GM23248 (cell line): ENCODE results near the gene TNRC6C. TPM values are rescaled to one million over a fixed set of nuclear protein-coding genes. Genes with fewer than 3 reads are reported as not detected.
A peak's percentile ranks its signal among the peaks of the same experiment; 100 is the strongest.

Source experiments
- DNase-seq: peaks from one replicate; pipeline ENCODE4 v3.0.0-alpha.2; 2015
- H2AFZ ChIP-seq: fragments of 200-600 bp; sonication (generic); 2 replicates; pipeline ENCODE4 v1.6.1; 2016; ENCODE audit warnings: antibody characterized with exemption
- H3F3A ChIP-seq: fragments of 200-600 bp; sonication (generic); 2 replicates; pipeline ENCODE4 v1.6.1; 2016; ENCODE audit warnings: mild to moderate bottlenecking, antibody characterized with exemption, mixed run types; ENCODE audit not compliant: insufficient read depth
- H3K27ac ChIP-seq: fragments of 200-600 bp; sonication (generic); 2 replicates; pipeline ENCODE4 v1.5.1; 2016; ENCODE audit warnings: mild to moderate bottlenecking
- H3K27me3 ChIP-seq: fragments of 200-600 bp; sonication (generic); replicated peaks from 2 replicates; pipeline ENCODE4 v1.6.1; 2016; ENCODE audit warnings: mild to moderate bottlenecking; ENCODE audit not compliant: insufficient read depth
- H3K36me3 ChIP-seq: fragments of 200-600 bp; sonication (generic); 2 replicates; pipeline ENCODE4 v1.6.1; 2016; ENCODE audit warnings: low read depth, mild to moderate bottlenecking
- H3K4me1 ChIP-seq: fragments of 200-600 bp; sonication (generic); 2 replicates; pipeline ENCODE4 v1.6.1; 2016; ENCODE audit warnings: mild to moderate bottlenecking; ENCODE audit not compliant: insufficient read depth
- H3K4me2 ChIP-seq: fragments of 200-600 bp; sonication (generic); one replicate; pipeline ENCODE4 v1.6.1; 2016; ENCODE audit warnings: mild to moderate bottlenecking; ENCODE audit not compliant: unreplicated experiment
- H3K4me3 ChIP-seq: fragments of 200-600 bp; sonication (generic); 2 replicates; pipeline ENCODE4 v1.5.1; 2016; ENCODE audit warnings: mild to moderate bottlenecking
- H3K79me2 ChIP-seq: fragments of 200-600 bp; sonication (generic); 2 replicates; pipeline ENCODE4 v1.6.1; 2016; ENCODE audit warnings: mild to moderate bottlenecking; ENCODE audit not compliant: insufficient read depth
- H3K9ac ChIP-seq: fragments of 200-600 bp; sonication (generic); 2 replicates; pipeline ENCODE4 v1.6.1; 2016; ENCODE audit warnings: mild to moderate bottlenecking
- H3K9me2 ChIP-seq: fragments of 200-600 bp; sonication (generic); 2 replicates; pipeline ENCODE4 v1.6.1; 2016; ENCODE audit warnings: mixed run types, mild to moderate bottlenecking, moderate library complexity; ENCODE audit not compliant: insufficient read depth
- H3K9me3 ChIP-seq: fragments of 200-600 bp; sonication (generic); one replicate; pipeline ENCODE4 v1.6.1; 2017; ENCODE audit warnings: low read depth
- H4K20me1 ChIP-seq: fragments of 200-600 bp; sonication (generic); 2 replicates; pipeline ENCODE4 v1.6.0; 2016; ENCODE audit not compliant: insufficient read depth
- EZH2 ChIP-seq: fragments of 200-600 bp; sonication (generic); IDR thresholded peaks from 2 replicates; pipeline ENCODE4 v1.6.1; 2018; ENCODE audit warnings: antibody characterized with exemption, mild to moderate bottlenecking; ENCODE audit not compliant: insufficient read depth, poor library complexity, severe bottlenecking
- EZH2phosphoT487 ChIP-seq: fragments of 200-600 bp; sonication (generic); IDR thresholded peaks from 2 replicates; pipeline ENCODE4 v1.6.1; 2018; ENCODE audit warnings: antibody characterized with exemption, moderate library complexity, mild to moderate bottlenecking, low read depth; ENCODE audit not compliant: insufficient read depth
- WGBS, 2 experiments: methylation state at CpG; one replicate each; pipeline ENCODE4 v1.1.6; 2015 to 2017; ENCODE audit warnings: low lambda C conversion rate in 2 of 2, low coverage in 1 of 2; ENCODE audit errors: missing lambda C conversion rate in 2 of 2; 5-methylcytosine and 5-hydroxymethylcytosine counted together
- in situ Hi-C: fragments of 300-500 bp; cut with MboI; formaldehyde crosslinking; loops from 2 replicates; pipeline ENCODE4 v1.15.0; 2020
- polyA plus RNA-seq: library from polyadenylated mRNA; unstranded; fragments of >200 nt; fragmentation: Nextera tagmentation; extraction: Ambion mirVana; gene quantifications from 2 replicates; pipeline ENCODE4 v1.2.1, GENCODE V29; 2016
- total RNA-seq: library from RNA; depleted of rRNA; stranded (reverse); fragments of >200 nt; shearing (Covaris generic); gene quantifications from 2 replicates; pipeline ENCODE4 v1.2.3, GENCODE V29; 2014

Gene TNRC6C
- total and polyA plus RNA-seq, 2 experiments from 2014 or later: 2.3 TPM

DNA sequence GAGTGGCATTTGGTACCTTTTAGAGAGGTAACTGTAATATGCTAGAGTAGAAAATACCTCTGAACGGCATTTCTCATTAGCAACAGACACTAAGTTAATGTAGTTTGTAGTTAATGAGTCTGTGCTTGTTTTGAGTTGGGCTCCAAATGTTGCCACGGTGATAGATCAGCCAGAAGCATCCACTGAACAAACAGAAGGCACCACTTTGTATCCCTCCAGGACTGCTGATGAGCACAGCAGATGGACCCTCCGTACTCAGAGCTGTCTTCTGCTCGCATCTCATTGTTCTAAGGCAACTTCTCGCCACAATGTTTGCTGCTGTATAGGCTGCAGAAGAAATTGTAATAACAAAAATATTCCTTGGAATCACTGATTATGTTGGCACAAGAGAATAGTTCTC lies 56.1 kb downstream of the TNRC6C start:
- H3K4me2 ChIP-seq: no peak overlapping the region
- H3K27ac ChIP-seq: no peak overlapping the region
- no peaks in the 10 kb centered on the region for H3K9me3 ChIP-seq
- no peaks in the 10 kb centered on the region for H3K79me2 ChIP-seq
- 77 to 81% methylated on average over 5 of the region's 5 CpGs for WGBS, 2 experiments
- no peak for TF ChIP-seq EZH2
- no peak for TF ChIP-seq EZH2phosphoT487
- in situ Hi-C loops: loop anchor here (10.0 kb wide), 1 partner anchor 470 kb away; no protein-coding TSS in a partner anchor
- no peaks in the 10 kb centered on the region for H3K36me3 ChIP-seq
- H3K4me3 ChIP-seq: no peak overlapping the region
- no peaks in the 10 kb centered on the region for H4K20me1 ChIP-seq
- no peak for DNase-seq
- H2AFZ ChIP-seq: no peak overlapping the region
- no peaks in the 10 kb centered on the region for H3K4me1 ChIP-seq
- H3K27me3 ChIP-seq: no peaks in the 10 kb centered on the region
- no peaks in the 10 kb centered on the region for H3F3A ChIP-seq
- H3K9ac ChIP-seq: no peak overlapping the region
- H3K9me2 ChIP-seq: no peaks in the 10 kb centered on the region

DNA sequence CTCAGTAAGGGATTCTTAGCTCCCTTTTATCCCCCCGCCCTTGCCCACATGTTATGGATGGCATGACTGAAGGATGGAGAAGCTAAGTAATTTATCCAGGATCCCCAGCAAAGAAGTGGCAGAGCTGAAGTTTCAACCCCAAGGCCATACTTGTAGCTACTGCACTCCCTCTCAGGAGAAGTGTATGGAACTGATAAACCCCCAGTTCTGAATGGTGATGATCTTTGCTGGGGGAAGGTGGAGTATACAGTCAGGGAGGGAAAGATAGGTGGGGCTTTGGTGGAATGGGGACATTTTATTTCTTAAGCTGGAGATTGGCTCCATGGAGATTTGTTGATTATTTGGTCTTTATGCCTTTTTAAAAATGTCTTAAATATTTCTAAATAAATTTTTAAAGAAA lies 58.3 kb downstream of the TNRC6C start:
- TF ChIP-seq EZH2phosphoT487 (no peak), EZH2 (no peak)
- WGBS, 2 experiments: 86 to 97% methylated on average over 1 of the region's 1 CpG

DNA sequence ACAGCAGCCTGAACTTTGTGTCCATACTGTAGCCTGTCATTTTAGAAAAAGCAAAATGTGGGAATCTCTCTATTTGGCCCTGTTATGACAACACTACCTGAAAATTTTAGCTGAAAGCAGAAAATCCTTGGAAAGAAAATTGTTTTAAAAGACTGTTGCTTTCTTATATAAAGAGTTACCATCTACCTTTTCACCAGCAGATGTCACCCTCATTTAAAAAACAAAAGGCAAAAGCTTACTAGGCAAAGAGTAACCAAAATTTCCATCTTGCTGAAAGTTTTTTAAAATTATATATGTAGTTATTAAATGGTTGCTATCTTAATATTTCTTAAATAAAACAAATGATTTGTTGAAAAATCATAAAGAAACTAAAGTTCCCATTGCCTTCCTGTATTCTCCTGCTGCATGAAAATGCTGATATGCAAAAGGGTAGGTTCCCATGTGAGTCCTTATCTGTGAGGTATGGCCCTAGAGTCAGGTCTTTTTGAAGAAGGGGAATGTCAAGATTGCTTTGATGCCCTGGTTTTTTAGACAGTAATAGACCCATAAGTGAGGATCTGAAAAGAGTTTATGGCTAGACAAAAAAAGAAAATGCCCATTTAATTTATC lies 61.0 kb downstream of the TNRC6C start:
- H3K4me1 ChIP-seq: peaks cover 20% of the 10 kb centered on the region
- peak; percentile 58 for DNase-seq
- H3F3A ChIP-seq: peaks cover 21% of the 10 kb centered on the region; the same call in 1 of the 2 replicates
- no peak for TF ChIP-seq EZH2phosphoT487
- no peak for TF ChIP-seq EZH2
- no peak overlapping the region for H3K9ac ChIP-seq
- H3K27me3 ChIP-seq: no peaks in the 10 kb centered on the region
- no peak overlapping the region for H3K27ac ChIP-seq
- no peaks in the 10 kb centered on the region for H3K36me3 ChIP-seq
- H3K4me2 ChIP-seq: no peak overlapping the region
- no peaks in the 10 kb centered on the region for H3K79me2 ChIP-seq
- no peaks in the 10 kb centered on the region for H4K20me1 ChIP-seq
- H3K4me3 ChIP-seq: no peak overlapping the region
- in situ Hi-C loops: loop anchor here (10.0 kb wide), 1 partner anchor 475 kb away; no protein-coding TSS in a partner anchor
- H3K9me2 ChIP-seq: no peaks in the 10 kb centered on the region
- H2AFZ ChIP-seq: no peak overlapping the region
- H3K9me3 ChIP-seq: no peaks in the 10 kb centered on the region

More for the DNA sequence above, 58.3 kb downstream of the TNRC6C start:
- no peak overlapping the region for H3K9ac ChIP-seq
- H3K9me2 ChIP-seq: no peaks in the 10 kb centered on the region
- H3K27ac ChIP-seq: no peak overlapping the region
- no peaks in the 10 kb centered on the region for H3K79me2 ChIP-seq
- H3K4me3 ChIP-seq: no peak overlapping the region
- H3K36me3 ChIP-seq: no peaks in the 10 kb centered on the region
- no peak for DNase-seq
- no peak overlapping the region for H3K4me2 ChIP-seq
- H4K20me1 ChIP-seq: no peaks in the 10 kb centered on the region
- no peaks in the 10 kb centered on the region for H3K27me3 ChIP-seq
- 0 out of 2 replicates have a peak, but pooled peaks cover 4% of the 10 kb centered on the region for H3F3A ChIP-seq
- H2AFZ ChIP-seq: no peak overlapping the region
- in situ Hi-C loops: loop anchor here (10.0 kb wide), 1 partner anchor 472 kb away; no protein-coding TSS in a partner anchor
- H3K9me3 ChIP-seq: no peaks in the 10 kb centered on the region
- peaks cover 4% of the 10 kb centered on the region; the same call in 1 of the 2 replicates for H3K4me1 ChIP-seq

DNA sequence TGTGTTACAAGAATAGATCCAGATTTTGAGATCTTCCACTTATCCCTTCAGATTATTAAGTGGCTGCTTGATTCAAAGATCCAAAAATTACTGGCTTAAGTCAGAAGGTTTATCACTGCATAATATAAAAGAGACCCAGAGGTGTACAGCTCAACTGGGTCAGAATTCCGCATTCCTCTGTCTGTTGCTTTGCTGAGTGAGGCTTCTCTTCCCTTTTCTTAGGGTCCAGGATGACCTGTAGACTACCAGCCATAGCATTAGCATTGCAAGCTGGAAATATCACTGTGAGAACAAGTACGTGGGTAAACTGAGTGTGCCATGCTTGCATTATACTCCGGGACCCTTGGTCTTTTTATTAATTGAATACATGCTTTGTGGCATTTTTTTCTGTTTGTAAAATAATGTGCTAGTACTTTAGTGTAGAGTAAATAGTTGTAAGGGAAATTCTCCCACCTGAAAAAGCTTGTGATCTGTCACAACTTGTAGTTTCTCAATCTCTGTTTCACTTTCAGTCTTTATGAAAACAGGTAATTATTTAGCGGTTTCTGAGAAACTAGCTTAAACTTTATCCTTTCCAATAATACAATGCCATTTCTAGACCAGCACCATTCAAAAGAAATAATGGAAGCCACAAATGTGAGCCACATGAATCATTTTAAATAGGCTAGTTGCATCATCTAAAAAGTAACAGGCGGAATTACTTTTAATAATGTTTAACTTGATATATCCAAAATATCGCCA lies 61.6 kb downstream of the TNRC6C start:
- Histone ChIP-seq H3K4me2 (no peak overlapping the region), H4K20me1 (no peaks in the 10 kb centered on the region), H3K27ac (no peak overlapping the region), H3K9ac (no peak overlapping the region), H3K27me3 (no peaks in the 10 kb centered on the region), H3K4me3 (no peak overlapping the region), H3K9me3 (no peaks in the 10 kb centered on the region), H3K9me2 (no peaks in the 10 kb centered on the region), H2AFZ (no peak overlapping the region), H3K4me1 (peaks cover 20% of the 10 kb centered on the region), H3K36me3 (no peaks in the 10 kb centered on the region), H3F3A (peaks cover 21% of the 10 kb centered on the region; the same call in 1 of the 2 replicates), H3K79me2 (no peaks in the 10 kb centered on the region)
- TF ChIP-seq EZH2phosphoT487: no peak
- no peak for DNase-seq
- WGBS, 2 experiments: 97% methylated on average over 6 of the region's 6 CpGs
- in situ Hi-C loops: loop anchor here (10.0 kb wide), 1 partner anchor 475 kb away; no protein-coding TSS in a partner anchor
